ENCODE results near the gene MEGF6.

Gene MEGF6

DNA sequence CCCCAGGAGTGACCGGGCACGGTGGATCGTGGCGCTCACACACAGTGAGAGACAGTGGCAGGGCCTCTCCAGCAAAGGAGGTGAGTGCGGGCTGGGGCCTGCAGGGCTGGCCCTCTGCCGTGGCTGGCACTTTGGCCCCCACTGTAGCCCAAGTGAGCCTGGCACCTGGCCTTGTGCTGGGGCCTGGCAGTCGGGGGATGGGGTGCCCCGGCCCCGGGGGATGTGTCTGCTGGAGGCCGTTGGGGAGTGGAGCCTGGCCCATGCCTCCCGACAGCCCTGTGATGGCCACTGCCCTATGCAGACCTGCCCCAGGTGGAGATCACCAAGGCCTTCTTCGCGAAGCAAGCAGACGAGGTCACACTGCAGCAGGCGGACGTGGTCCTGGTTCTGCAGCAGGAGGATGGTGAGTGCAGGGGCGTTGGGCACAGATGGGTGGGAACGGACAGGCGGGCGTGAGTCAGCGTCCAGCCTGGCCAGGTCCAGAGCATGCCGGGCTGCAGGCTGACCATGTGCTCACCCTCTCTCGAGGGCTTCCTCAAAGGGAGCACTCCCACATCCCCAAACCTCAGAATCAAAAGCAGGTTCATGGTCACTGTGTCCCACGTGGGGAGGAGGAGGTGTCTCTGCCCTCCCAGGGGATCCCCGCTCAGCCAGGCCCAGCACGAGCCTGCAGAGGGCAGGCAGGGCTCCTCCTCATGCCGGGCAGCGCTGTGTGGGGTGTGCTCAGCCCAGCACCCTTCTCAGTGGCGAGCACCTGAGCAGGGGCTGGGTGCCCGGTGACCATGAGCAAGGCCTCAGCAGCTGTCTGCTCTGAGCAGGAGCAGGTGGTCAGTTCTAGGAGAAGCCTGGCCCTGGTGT, 131.6 kb downstream of the MEGF6 start:
- DNase-seq: no peak

DNA sequence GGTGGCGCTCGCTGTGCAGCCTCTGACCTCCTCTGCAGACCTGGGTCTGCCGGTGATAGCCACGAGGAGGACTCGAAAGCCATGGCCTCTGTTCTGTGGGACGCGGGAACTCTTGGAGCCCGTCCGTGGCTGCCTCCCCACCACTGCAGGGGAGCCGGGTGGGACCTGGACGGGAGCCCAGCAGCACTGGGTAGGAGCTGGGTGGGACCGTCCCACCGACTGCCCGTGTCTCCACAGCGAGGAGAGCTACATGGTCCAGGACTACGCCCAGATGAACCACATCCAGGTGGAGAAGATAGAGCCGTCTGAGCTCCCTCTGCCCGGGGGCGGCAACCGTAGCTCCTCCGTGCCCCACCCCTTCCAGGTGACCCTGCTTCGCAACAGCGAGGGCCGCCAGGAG, 133.1 kb downstream of the MEGF6 start:
- no peak for DNase-seq

DNA sequence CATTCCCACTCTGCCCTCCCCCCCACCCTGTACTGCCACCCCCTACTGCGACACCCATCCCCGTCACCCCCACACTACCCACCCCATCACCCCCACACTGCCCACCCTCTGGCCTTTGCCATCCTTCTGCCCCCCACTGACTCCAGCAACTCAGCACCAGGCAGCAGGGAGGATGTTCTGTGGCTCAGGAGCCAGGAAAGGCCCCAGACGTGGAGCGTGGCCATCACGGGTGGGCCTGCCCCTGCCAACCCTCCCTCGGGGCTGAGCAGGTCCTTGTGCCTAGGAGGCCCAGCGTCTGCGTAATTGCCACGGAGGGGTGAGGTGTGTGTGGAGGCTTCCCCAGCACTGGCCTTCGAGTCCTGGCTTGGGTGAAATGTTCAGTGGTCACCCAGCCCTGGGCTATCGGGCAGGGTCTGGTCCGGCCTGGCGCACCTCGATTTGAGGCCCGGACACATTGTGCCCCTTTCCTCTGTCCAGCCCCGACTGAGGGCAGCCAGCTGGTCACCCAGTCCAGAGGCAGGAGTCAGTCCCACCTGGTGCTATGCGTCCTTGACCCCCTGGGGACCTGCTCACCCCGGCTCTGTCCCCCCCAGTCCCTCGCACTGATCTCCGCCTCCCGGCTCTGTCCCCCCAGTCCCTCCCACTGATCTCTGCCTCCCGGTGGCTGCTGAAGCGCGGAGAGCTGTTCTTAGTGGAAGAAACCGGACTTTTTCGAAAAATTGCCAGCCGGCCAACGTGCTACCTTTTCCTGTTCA, 133.9 kb downstream of the MEGF6 start:
- DNase-seq: no peak

DNA sequence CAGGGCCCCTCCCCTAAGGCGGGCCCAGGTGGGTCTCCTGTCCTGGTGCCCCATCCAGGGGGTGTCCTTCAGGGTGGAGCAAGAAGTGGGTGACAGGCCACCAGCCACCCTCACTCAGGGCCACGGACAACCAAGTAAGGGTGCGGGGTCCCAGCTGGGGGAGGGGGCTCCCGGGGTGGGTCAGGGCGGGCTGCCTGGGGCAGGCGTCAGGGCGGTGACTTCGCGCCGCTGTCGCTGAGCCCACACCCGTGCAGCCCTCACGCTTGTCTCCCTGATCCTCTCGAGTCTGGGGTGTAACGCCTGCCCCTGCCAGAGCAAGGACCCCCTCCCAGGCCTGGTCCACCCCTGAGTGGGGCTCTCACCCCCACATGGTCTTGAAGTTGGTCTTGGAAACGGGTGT, 134.6 kb downstream of the MEGF6 start:
- no peak for DNase-seq

DNA sequence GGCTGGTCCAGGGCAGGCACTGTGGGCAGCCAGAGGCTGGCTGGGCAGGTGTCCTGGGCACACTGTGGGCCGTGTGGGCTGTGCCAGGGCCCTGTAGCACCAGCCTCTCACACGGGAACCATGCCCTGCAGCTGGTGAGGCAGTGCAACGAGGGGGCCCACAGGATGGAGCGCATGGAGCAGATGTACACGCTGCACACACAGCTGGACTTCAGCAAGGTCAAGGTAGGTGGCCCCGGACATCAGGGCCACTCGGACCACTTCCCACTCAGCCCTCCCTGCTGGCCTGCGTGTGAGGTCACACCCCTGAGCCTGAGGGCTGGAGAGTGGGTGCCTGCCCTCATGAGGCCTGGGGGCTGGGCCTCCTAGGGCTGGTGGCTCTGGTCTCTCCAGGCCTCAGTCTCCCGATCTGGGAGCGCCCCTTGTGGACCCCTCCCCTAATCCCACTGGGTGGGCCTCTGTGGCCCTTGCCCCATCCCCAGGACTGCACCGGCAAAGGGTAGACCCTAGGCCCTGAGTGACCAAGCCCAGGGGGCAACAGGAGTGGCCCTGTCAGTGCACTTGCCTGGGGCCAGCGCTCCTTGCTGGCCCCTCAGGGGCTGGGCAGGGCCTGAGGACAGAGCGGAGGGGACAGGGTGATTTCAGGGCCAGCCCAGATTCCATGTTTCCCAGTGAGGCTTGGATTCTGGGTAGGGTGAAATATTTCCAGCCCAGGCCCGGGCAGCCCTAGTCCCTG, 135.3 kb downstream of the MEGF6 start:
- no peak for DNase-seq

DNA sequence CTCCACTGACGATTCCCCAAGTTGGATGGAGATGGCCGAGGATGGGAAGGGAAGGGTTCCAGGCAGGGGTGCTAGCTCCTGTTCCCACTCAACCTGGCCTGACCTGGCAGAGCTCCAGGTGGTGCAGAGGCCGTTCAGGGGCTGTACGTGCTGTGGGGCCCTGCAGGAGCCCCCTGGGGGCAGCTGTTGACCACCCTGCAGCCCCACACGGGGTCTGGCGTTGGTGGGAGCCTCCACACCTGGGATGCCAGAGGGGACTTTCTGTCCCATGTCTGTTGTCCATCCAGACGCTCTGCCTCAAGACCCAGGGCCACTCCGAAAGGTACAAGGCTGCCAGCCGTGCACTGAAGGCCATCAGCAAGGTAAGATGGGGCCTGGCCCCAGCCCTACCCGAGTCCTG, 136.9 kb downstream of the MEGF6 start:
- DNase-seq: no peak

DNA sequence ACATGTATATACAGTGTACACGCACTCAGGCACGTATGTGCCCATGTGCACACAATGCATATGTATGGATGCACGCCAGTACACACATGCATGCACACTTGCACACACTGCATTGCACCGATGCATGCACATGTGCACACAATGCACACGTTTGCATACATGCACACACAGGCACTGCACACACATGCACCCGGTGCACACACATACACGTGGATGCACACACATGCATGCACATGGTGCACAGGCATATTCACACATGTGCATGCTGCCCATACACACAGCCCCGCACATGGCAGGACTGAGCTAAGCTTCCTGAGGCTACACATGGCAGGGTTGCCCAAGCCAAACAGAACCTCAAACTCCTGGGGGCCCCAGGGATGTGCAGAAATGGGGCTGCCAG, 137.3 kb downstream of the MEGF6 start:
- no peak for DNase-seq

DNA sequence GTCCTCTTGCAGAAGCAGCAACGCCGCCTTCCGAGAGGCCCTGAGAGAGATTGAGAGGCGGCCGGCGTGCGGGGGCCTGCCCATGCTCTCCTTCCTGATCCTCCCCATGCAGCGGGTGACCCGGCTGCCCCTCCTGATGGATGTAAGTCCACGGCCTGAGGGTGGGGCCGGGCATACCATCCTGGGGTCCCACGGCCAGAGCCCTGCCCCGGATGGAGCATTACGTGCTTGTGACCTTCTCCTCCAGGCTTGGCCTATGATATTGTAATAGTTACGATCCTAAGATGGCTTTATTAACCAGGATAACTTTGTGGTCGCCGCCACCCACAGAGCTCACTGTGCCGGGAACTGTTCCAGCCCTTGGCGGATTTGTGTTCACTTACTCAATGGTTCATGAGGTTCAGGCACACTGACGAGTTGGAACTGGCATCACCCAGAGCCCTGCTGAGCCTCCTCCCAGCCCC, 137.9 kb downstream of the MEGF6 start:
- no peak for DNase-seq

DNA sequence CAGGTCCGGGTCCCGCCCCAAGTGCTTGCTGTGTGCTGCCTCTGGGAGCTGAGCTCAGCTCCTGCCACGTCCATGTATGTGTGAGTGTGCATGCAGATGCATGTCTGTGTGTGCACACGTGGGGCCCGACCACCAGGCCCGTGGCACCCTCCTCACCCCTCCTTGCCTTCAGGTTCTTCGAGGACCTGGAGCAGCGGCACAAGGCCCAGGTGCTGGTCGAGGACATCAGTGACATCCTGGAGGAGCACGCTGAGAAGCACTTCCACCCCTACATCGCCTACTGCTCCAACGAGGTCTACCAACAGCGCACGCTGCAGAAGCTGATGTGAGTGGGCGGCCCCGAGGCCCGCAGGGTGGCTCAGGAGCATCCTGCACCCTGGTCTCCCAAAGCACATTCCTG, 138.4 kb downstream of the MEGF6 start:
- DNase-seq: no peak

DNA sequence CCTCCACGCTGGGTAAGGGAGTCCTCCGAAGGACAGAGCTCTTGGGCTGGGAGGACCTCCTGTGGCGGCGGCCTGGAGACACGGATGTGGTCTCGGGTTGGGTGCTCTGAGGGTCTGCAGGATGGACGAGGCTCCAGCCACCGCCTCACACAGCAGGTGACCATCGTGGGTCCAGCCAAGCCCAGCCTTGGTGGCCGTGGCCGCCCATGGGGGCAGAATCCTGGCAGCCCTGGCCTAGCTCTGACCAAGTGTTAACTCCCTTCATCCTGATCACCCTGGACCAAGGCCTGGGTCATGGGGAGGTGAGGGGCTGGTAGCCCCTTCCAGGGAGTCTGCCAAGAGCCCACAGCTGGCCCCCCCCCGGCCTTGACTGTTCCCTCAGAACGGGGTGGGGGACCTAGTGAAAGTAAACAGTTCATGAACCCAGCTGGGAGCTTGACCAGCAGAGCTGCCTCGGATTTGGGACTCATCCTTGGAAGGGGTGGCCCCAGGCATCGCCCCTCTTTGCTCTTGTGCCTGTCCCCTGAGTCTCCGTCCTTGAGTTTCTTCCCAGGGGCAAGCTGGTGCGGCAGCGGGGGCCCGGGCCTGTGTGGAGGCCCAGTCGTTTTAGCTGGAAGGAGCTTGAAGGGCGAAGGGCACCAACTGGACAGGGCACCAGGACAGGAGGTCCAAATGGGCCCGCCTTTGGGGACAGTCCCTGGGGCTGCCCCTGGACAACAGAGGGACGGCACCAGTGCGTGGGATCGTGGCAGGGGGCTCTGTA, 139.0 kb downstream of the MEGF6 start:
- no peak for DNase-seq

DNA sequence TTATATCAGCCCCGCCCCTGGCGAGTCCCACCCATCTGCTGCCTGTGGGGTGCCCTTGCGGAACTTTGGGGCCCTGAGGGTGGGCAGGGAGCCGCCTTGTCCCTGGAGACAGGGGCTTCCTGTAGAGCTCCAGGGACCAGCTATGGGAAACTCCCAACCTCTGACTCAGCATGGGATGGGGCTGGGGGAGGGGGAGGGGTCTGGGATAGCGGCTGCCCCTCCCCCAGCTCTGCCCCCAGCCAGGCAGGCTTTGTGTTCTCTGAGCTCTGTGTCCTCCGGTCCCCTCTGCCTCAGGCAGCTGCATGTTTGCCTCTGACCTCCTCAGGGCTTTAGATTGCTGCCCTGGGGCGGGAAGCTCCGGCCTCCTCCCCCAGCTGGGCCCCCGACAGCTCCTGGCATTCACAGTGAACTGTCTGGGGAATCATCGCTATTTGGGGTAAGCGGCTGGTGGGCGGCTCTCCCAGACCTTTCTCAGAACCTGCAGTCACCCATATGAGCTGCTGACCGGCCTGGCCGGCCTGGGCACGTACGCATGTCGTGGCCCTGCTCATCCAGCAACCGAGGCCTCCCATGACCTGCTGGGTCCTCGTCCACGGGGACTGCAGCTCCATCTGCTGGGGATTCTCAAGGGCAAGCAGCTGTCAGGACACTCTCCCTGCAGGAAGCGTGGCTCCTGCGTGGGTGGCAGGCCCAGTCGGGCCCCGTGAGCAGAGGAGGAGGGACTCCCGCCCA, 139.8 kb downstream of the MEGF6 start:
- peak in 1 of 2 experiments; percentile 23 for DNase-seq

DNA sequence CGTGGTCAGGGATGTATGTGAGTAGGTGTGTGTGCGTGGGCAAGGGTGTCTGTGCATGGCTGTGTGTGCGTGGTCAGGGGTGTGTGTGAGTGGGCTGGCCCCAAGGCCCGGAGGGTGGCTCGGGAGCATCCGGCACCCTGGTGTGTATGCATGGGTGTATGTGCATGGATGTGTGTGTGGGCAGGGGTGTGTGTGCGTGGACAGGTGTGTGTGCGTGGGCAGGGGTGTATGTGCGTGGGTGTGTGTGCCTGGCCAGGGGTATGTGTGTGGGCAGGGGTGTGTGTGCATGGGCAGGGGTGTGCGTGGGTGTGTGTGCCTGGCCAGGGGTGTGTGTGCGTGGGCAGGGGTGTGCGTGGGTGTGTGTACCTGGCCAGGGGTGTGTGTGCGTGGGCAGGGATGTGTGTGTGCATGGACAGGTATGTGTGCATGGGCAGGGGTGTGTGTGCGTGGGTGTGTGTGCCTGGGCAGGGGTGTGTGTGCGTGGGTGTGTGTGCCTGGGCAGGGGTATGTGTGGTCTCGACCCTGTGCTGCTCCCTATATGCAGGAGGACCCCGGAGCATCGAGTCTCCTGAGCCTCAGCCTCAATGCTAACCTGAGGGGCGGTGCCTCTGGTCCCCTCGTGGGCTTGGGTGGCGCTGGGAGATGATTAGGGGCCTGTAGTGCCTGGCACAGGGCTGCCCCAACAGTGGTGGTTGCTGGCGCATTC, 140.5 kb downstream of the MEGF6 start:
- DNase-seq: no peak

DNA sequence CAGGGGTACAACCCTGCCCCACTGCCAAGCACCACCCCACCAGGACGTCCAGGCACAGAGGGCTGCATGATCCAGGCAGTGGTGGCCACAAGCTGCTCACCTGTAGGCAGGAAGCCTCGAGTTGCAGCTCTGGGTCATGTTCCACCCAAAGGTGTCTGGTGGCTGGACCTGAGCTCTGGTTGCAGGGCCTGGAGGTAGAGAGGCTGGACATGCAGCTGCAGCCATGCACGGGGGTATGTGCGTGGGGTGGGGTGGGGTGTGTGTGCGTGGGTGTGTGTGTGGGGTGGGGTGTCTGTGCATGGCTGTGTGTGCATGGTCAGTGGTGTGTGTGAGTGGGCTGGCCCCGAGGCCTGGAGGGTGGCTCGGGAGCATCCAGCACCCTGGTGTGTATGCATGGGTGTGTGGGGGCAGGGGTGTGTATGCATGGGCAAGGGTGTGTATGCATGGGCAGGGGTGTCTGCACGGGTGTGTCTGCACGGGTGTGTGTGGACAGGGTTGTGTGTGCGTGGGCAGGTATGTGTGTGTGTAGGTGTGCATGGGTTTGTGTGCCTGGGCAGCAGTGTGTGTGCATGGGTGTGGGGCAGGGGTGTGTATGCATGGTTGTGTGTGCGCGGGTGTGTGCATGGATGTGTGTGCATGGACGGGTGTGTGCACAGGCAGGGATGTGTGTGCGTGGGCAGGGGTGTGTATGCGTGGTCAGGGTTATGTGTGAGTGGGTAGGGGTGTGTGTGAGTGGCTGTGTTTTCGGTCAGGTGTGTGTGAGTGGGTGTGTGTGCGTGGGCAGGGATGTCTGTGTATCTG, 141.3 kb downstream of the MEGF6 start:
- no peak for DNase-seq

DNA sequence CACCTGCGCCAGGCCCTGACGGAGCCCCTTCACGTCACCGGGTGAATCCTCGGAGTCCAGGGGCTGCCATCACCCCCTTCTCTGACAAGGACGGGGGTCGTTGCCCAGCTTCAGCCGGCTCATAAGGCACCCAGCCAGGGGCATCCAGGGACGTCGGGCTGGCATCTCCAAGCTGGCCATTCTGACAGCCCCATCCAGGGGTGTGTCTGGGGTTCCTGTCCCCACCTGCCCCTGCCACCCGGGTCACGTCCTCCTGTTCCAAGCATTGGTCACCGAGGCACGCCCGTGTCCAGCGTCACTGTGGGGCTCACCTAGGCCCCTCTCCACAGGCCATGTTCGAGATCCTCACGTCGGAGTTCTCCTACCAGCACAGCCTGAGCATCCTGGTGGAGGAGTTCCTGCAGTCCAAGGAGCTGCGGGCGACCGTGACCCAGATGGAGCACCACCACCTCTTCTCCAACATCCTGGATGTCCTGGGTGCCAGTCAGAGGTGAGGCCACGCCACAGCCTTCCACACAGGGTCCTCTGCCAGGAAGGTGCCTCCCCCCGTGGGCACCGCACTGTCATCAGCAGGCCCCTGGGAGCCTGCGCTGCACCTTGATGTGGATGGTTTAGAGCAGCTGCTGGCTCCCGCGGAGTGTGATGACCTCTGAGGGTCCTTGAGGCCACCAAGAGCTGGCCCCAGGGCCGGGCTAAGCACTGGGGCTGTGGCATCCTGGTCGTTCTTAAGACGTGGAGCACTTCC, 142.0 kb downstream of the MEGF6 start:
- DNase-seq: no peak

DNA sequence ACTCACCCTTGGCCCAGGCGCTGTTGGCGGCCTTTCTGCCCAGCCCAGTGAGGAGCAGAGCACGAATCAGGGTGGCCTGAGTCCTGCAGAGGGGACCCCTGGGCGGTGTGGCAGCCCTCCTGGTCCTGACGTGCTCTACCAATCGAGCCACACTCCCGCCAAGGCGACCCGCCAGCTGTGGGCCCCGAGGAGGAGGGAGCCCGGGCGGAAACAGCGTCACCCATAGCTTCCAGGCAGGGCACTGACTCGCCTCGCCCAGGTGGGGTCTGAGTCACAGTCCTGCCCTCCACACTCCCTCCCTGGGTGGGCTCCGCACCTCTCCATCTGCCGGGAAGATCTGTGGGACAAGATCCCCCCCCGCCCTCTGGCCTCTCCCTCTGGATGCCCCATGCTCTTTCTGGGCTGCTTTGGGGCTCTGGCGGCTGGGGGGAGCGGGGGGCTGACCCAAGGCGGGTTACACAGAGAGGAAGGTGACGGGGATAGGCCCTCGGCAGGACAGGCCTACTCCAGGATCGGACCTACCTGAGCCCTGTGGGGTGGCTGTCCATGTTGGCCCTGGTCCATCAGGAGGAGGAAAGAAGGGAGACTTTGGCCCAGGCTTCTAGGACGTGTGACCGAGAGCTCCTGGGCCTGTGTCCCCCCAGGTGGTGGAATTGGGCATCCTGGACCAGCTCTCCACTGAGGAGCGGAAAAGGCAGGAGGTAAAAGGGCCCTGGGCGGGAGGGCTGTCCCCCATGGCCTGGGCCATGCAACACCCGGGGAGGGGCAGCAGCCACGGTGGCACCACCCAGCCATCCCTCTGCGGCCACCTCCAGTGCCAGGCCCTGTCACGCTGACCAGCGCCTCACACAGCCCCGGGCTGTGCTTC, 142.8 kb downstream of the MEGF6 start:
- DNase-seq: no peak

DNA sequence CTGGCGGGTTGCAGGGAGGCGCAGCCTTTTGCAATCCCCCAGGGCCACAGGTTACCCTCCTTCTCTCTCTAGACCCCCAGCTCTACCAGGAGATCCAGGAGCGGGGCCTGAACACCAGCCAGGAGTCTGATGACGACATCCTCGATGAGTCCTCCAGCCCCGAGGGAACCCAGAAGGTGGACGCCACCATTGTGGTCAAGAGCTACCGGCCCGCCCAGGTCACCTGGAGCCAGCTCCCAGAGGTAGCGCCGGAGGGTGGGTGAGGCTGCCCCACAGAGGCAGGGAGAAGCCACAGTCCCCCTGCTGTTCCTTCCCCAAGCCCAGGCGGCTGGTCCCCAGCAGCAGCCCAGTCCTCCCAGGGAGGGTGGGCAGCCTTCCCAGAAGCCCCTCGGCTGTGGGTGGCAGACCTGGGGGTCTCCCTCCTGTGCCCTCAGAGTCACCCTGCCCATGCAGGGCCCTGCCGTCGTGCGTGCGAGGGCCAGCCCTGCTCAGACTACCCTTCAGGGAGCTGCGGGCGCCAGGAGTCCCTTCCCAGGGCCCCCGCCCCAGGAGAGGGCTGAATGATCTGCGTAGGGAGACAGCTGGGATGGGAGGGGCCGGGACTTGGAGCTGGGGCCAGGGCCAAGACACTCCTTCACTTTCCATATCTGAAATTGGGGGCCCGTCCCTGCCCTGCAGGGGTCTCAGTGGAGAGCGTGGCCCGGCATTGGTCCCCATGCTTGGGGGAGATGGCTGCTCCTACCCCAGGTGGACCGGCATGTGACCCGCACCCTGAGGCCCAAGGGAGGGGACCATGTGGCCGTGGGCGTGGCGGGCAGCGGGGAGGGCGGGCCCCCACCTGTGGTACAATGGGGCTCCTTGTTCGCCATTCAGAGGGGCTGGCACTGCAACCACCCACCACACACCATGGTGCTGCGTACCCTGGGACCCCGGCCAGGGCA, 143.9 kb downstream of the MEGF6 start:
- DNase-seq: no peak

DNA sequence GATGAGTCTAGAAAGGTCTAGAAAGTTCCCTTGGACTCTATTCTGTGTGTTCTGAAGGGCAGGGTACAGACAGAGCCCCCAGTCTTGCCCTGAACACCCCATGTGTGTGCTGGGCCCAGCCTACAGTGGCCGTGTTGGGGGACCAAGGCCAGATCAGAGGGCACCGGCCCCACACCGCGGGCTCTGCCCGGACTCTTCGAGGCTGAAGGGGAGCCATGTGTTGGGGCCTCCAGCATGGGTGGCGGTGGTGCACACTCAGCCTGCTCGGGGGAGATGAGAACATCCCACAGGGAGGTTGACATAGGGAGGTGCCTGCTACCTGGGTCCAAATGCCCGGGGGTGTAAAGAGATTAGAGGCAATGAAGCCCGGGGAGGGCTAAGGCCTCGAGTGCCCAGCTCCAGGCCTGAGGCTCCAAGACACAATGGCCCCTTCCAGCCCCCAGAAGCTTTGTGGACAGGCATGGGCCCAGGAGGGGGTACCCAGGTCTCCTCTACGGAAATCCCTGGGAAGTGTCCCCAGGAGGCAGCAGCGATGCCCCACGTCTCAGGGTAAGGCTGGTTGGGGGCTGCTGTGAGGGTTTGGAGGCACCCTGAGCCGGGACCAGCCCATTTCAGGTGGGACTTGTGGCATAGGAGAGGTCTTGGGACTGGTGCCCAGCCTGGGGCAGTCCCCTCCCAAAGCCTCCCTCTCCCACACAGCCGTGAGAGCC, 144.8 kb downstream of the MEGF6 start:
- no peak for DNase-seq

All from NCI-H526 (cell line).